NOMO-1 (cell line): Measurements from ENCODE around the gene STYXL1.
"Not testable (repeated sequence)": the region's sequence is repeated elsewhere in the genome, so short reads cannot be mapped to it uniquely, and the experiment has no call there.

Experiments
- DNase-seq, 2 experiments: peaks; one replicate each; lab custom pipeline; 2025; ENCODE audit not compliant: unreplicated experiment in 2 of 2; lab: John Stamatoyannopoulos, UW

STYXL1 gene

GRCh38 chr7:76047811-76048667, at the start of gene STYXL1, which contains the start of gene MDH2:
Gene STYXL1, minus strand, starts transcription at chr7:76048000. Its CDS starts 17,477 bp downstream, at chr7:76030523.
Gene MDH2, plus strand, starts transcription at chr7:76048106. Its CDS starts 55 bp downstream, at chr7:76048161.
- peak; percentile 100 for DNase-seq

- DNase-seq, result no peak
These were observed 48.1 kb upstream of the STYXL1 start for GRCh38 chr7:76095908-76096307.

- not testable (repeated sequence) for DNase-seq
These were observed 46.5 kb upstream of the STYXL1 start for GRCh38 chr7:76094326-76094725.

GRCh38 chr7:76093531-76093930, 45.7 kb upstream of the STYXL1 start:
- not testable (repeated sequence) for DNase-seq

- no peak for DNase-seq
These were observed 43.7 kb upstream of the STYXL1 start for GRCh38 chr7:76091506-76091905.

- DNase-seq, result no peak
These were observed 42.2 kb upstream of the STYXL1 start for GRCh38 chr7:76089865-76090475.

- peak in 1 of 2 experiments; percentile 44 for DNase-seq
These were observed 39.6 kb upstream of the STYXL1 start for GRCh38 chr7:76087362-76087791.

GRCh38 chr7:76086070-76086469, 38.3 kb upstream of the STYXL1 start:
- no peak for DNase-seq

GRCh38 chr7:76084115-76084514, 36.3 kb upstream of the STYXL1 start:
- DNase-seq, result not testable (repeated sequence)

- no peak for DNase-seq
These were observed 32.4 kb upstream of the STYXL1 start for GRCh38 chr7:76080204-76080603.

GRCh38 chr7:76077435-76077834, 29.6 kb upstream of the STYXL1 start:
- peak in 1 of 2 experiments; percentile 60 for DNase-seq

GRCh38 chr7:76076995-76077394, 29.2 kb upstream of the STYXL1 start:
- DNase-seq, result no peak

- no peak for DNase-seq
These were observed 27.2 kb upstream of the STYXL1 start for GRCh38 chr7:76074972-76075370.

GRCh38 chr7:76074306-76074971, 26.6 kb upstream of the STYXL1 start:
- DNase-seq, result no peak

GRCh38 chr7:76073335-76073990, 25.7 kb upstream of the STYXL1 start:
- DNase-seq, result no peak

- no peak for DNase-seq
These were observed 24.7 kb upstream of the STYXL1 start for GRCh38 chr7:76072243-76073148.

- no peak for DNase-seq
These were observed 23.8 kb upstream of the STYXL1 start for GRCh38 chr7:76071316-76072242.

GRCh38 chr7:76069238-76069638, 21.4 kb upstream of the STYXL1 start:
- DNase-seq, result peak; percentile 61 to 73
